HG02798 (cell line): ENCODE results near the gene DLK1.

Experiments used
- ATAC-seq: cut with Tn5 transposase; IDR thresholded peaks from one replicate; pipeline ENCODE4 v1.9.1; 2021; ENCODE audit warnings: mild to moderate bottlenecking; ENCODE audit not compliant: unreplicated experiment, poor library complexity

DLK1 gene

DNA sequence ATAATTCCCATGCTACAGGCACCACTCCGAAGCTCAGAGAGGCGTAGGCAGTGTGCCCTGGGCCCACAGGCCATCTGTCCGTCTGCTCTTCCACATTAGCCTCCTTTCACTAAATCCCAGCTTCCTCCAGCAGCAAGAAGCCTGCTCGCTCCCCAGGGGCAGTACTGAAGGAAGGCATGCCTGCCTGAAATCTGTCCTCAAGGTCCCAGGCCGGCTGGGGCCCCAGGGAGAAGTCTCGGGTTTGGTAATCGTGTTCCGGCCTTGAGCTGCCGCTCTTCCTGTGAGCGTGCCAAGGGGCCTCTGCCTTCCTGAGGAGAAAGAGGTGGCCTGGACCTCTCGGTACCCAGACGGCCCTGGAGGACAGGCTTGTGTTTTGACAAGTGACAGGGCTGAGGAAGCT, 15.2 kb upstream of the DLK1 start:
- no peak for ATAC-seq

DNA sequence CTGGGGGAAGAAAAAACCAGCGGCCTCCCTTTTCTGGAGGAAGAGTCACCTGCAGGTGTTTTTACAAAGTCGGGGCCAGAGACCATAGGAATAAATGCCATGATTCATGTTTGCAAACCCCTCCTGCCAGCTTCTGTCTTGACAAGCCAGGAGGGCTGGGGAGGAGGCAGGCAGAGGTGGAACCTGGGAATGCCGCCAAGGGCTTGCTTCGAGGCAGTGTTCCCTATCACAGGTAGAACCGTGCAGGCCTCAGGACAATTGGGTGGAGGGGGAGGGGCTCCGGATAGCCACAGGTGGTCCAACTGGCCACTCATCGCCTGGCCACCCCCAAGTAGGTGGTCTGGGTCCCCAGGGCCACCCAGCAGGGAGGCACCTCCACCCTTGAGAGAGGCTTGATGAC, 14.2 kb upstream of the DLK1 start:
- ATAC-seq: no peak

DNA sequence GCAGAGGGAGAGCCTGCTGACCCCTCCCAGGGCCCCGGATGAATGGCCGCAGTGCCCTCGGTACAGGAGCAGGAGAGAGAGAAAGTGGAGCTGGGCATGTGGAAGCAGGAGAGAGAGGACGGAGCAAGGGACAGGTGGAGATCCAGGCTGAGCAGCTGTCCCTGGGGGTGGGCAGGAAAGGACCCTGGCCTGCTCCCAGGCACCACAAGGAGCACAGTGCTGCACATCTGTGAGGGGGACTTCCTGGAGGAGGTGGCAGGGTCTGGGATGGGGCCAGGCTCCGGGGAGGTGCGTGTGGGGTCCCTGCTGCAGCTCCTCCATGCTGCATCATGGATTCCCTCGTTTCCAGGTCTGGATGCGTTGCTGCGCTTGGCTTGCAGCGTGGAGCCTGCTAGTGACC, 13.0 kb upstream of the DLK1 start:
- ATAC-seq: no peak

DNA sequence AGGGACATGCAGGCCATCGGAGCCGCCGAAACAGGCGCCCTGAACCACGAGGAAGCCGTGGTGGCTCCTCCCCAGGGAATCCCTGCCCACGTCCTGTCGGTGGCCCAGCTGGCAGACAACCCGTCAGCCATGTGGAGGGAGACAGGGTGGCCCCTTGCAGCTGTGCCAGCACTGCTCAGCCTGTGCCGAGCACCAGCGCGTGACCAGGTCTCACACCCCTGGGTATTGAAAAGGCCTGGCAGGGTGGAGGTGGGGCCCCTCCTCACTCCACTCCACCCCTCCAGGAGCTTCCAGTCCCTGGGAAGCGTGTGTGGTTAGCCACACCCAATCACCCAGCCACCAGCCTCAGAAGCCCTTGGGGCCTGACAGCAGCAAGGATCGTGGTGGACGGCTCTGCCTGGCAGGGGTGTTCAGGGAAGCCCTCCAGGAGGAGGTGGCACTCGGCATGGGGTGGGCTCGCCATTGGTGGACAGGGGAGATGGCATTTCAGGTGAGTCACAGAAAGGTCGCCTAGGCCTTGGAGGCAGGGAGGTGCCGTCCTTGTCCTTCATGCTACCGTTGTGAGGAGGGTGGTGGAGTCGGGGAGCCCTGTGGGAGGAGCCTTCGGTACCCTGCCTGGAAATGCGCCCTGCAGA, 12.3 kb upstream of the DLK1 start:
- ATAC-seq: no peak

DNA sequence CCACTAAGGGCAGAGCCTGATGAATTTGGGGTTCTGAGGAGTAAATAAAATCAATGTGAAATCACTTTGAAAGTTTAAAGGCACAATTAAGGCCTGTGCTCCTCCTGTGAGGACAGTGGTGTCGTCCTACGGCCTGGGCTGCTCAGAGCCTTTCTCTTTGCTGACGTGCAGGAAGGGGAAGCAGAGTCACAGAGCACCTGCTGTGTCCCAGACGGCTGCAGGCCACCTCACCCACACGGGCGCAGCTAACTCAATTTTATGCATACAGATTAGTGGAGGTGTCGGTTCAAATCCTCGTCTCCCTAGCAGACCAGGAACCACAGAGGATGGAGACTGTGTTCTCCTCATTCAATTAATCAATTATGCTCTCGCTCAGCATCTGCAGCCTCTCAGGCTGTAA, 11.4 kb upstream of the DLK1 start:
- ATAC-seq: no peak

DNA sequence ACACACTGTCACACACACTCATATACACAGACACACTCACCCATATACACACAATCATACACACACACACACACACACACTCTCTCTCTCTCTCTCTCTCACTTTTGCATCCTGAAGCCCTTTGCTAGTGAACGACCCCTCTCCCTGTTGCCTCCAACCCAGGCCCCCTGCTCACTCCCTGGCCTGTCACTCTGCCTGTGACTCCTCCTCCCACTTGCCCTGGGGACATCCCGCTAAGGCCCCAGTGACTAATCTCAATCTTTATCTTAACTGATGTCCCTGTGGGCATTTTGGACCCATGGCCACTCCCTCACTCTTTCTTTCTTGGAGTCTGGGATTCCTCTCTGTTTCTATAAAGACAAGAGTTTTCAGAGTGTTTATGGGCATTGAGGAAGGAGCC, 10.9 kb upstream of the DLK1 start:
- no peak for ATAC-seq

DNA sequence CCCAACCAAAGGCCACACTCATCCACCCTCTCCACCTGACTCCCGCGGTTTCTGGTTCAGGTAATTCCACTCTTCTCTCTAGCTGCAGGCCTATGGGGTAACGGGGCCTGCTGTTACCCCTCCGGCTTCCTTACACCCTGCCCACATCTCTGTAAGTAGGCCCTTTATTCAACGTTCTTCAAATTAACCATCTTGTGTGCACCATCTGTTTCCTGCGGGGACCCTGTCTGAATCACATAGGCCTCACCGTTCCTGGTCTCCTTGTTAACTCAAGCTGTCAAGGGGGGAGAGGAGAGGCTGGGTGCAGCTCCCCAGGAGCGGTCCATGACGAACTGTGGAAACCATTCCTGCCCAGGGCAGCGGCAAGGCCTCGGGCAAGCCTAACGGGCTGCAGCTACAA, 9.3 kb upstream of the DLK1 start:
- ATAC-seq: no peak

DNA sequence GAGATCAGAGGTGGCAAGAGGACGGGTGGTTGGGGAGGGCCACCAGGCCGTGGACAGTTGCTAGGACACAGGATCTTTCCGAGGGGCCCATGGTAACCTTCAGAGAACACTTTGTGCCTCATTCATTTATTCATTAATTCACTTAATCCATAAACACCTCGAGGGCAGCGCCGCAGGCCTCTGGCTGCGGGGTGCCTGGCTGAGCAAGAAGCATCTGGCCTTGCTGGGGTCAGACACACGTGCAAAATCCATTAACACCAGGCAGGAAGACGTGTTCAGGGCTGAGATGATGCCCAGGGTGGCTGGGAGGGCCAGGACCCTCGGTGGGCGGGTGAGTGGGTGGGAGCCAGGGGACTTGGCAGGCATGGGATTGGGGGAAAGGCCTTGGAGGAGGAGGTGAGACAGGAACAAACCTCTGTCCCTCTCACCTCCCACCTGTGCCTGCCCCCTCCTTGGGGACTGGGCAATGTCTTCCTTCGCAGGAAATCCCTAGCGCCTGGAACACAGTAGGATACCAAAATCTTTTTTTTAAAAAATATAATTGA, 6.6 kb upstream of the DLK1 start:
- ATAC-seq: no peak

DNA sequence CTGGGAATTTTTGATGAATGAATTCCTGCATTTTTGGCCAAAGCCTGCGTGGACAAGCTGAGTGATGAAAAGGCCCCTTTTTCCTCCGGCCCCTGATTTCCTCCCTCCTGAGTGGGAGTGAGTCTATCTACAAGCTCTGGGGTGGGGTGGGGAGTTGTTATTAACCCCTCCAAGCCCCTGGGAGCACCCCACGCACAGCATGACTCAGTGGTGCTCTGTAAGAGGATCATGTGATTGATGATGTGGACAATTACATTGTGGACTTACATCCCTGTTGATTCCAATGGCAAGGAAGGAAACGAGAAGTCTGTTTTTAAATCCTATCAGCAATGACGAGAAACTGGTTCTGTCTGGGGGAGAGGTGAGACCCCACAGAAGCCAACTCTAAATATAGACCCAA, 5.1 kb upstream of the DLK1 start:
- no peak for ATAC-seq

DNA sequence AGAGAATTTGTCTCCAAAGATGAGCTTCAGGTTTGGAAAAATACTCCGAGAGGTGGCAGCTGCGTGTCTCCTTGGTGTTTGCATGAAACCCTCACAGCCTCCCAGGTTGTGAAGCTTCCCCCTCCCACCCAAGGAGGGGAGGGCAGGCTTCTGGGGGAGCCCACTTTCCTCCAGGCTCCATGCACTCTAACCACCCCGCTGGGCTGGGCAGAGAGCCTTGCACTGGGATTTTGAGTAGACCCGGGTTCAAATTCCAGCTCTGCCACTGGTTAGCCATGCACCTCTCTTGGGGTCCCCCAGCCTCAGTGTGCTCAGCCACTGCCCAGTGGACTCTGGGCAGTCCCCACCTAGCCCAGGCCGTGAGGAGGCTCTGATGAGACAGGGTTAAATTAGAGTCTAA, 4.3 kb upstream of the DLK1 start:
- ATAC-seq: no peak

DNA sequence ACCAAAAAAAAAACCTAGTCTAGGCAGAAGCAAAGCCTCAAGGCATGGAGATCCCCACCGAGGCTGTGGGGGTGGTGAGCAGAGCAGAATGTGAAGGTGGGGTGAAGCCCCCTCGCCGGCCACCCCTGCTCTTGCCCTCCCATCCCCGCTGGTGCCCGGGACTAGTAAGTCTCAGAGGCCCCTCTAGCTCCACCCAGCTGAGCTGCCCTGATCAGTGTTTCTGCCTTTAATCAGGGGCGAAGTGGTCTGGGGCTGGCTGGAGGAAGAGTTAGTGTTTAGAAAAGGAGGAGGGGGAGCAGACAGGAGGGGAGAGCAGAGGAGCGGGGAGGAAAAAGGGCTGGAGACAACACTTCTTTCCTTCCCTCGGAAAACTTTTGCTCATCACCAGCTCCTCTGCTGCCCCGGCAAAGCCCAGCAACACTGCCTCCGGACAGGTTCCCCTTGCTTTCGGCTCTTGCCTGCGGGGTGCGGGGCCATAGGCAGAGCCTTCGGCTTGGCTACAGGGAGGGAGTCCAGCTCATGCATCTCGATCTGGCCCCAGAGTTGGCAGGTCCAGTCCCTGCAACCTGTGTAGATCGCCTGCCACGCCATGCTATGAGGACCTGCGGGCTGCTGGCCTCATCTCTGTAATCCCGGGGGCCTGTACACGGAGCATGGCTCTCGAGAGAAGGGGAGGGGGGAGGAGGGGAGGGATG, 3.4 kb upstream of the DLK1 start:
- ATAC-seq: no peak

DNA sequence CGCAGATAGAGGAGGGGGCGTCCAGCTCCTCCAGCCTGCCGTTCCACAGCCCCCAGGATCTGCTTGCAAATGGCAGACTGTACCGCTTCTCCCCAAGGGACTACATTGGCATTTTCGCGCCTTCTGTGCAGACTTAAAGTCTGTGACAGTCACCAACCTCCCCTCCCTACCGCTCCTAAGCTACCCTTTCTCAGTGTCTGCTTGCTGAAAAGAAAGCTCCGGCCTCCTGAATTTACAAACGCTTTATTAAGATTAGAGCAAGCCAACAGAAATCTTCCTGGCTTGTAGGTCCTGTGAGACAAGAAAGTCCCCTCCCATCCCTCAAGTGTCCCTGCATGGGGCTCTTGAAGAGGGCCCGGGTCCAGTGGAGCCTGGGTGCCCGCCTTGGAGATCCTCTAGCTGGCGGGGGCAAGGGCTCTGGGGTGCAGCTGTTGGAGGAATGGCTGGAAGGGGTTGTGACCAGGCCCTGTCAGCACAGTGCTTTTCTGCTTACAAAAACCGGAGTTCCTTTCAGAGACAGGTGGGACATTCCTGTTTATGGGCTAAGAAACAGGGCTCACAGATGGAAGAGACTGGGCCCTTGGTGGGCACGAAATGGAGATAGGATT, 2.8 kb upstream of the DLK1 start:
- ATAC-seq: no peak

DNA sequence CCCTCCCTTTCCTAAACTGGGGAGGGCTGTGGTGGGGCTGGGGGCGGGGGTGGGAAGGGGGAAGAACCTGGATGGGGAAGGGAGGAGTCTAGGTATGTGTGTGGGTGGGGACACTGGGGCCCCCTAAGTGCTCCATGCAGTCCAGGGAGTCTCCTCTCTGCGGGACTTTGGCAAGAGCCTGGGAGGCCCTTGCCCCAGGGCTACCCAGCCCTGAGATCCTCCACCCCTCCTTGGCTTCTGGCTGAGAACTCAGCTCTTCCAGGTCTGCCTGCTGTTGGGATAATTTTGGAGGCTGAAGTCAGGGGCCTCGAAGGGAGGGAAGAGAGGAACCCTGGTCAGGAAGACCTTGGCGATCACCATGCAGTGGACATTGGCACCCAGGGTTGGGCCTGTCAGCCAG, 2.2 kb upstream of the DLK1 start:
- ATAC-seq: no peak

DNA sequence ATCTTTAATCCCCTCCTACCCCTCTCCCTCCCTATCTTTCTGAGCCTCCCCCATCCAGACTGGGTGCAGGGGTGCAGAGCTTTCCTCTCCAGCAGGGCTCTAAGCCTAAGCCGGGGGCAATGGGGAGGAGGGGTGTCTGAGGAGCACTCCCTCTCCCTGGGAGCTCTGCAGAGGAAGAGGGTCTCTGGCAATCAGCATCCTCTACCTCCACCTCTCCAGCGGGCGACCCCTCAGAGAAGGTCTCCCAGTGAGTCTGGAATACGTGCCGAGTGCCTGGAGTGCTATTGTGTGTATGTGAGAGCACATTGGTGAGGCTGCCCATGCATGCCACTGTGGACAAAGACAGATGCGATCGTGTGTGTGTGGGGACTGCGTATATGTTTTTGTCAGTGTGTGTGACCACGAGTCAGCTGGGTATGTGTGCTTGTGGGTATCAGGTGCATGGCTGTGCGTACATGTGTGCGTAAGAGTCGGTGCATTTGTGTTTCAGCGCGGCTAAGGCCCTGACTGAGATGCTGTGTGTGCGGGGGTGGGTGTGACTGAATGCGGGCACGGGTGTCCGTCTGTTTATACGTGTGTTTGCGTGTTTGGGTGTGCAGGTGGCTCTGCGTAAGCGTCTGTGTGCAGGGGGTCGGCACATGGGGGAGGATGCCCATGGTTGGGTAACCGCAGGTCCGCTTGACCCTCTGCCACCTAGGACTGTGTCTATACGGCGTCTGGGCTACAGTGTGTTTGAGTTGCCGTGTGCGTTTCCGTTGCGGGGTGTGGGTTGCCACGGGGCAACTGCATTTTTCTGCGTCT, 905 bp upstream of the DLK1 start:
- no peak for ATAC-seq

DNA sequence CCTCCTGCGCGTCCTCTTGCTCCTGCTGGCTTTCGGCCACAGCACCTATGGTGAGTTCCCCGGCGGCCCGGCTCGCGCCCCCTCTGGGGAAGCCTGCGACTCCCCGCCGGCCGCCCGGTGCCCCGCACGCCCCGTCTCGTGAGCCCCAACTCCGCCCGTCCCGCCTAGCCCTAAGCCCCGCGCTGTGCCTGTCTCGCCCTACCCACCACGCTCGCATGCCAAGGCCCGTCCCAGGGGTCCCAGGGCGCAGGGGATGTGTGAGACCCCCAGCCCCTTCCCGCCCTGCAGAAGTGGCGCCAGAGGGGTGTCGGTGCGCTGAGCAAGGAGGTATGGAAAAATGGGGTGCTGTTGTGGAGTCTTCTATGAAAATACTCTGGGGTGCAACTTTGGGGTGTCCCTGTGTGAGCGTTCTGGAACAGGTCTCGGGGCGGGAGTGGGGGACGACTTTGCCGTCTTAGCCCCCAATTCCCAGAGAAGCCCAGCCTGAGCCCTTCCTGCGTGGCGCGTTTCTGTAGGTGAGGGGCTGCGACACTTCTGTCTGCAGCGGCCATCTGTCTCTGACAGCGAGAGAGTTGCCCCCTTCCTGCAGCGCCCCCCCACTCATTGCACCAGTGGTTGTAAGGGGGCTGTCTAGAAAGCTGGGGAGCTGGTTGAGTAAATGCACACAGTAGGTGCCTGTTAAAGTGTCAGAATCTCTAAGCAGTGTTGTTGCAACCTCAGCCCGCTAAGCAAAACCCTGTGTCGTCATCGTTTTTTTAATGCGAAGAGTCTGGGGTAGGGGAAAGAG, 587 bp downstream of the DLK1 start:
- ATAC-seq: no peak

DNA sequence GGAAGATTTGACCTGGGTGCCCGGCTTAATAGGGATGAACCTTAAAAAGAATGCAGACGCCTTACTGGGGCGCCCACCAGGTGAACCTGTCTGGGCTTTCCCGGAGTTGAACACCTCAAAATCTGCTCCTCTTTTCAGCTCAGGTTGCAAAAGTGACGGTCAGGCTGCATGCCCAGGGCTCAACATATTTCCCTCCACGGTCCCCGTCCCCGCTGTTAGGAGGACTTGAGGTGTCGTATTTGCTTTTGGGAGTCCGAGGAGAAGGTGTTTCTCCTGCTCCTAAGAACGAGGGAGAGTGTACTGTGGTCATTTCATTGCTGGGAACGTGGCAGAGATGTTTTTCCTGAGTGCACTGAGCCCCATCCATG, 1.2 kb downstream of the DLK1 start:
- ATAC-seq: no peak

DNA sequence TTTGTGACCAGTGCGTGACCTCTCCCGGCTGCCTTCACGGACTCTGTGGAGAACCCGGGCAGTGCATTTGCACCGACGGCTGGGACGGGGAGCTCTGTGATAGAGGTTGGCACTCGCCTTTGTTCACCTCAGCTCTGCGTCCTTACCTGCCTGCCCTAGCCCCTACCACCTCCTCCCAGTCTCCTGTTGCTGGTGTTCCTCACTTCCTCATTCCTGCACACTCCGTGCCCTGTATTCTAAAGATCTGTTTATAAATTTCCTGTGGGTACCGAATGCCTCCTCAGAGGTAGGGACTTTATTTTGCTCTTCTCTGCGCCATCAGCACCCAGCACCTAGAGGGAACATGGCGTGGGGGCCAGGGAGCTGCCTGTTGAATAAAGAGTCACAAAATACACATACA, 2.3 kb downstream of the DLK1 start:
- ATAC-seq: no peak

DNA sequence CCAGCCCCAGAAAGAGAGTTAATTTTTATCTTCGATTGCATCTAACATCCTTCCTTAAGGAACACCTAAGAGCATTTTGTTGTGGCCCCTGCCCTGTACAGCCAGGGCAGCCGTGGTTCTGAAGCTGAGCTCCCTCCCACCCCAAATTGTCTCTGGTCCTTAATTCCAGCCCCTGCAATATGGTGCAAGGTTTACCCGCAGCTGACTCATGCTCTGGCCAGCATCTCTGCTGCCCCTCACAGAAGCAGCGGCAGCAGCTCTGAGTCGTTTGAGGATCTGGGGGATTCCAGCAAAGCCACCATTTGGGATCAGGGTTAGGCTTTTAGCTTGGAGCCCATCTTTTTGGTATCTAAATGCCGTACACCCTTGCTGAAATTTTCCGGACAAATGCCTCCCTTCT, 3.3 kb downstream of the DLK1 start:
- ATAC-seq: no peak

DNA sequence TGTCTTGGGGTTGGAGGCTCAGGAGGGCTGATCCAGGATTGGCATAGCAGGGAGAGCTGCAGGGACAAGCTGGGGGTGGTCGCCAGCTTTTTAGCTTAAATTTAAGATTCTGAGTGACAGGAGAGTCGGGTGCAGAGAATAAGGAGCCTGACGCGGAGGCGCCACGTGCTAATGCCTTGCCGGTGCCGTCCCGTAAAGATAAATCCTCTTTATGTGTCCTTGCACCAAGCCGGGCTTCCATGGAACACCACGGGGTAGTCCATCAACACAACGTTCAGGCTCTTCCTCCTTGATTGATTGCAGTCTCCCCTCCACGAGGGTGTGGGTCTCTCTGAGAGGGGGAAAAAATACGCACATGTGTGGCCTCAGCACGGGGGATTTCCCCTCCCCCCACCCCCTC, 3.9 kb downstream of the DLK1 start:
- ATAC-seq: no peak

DNA sequence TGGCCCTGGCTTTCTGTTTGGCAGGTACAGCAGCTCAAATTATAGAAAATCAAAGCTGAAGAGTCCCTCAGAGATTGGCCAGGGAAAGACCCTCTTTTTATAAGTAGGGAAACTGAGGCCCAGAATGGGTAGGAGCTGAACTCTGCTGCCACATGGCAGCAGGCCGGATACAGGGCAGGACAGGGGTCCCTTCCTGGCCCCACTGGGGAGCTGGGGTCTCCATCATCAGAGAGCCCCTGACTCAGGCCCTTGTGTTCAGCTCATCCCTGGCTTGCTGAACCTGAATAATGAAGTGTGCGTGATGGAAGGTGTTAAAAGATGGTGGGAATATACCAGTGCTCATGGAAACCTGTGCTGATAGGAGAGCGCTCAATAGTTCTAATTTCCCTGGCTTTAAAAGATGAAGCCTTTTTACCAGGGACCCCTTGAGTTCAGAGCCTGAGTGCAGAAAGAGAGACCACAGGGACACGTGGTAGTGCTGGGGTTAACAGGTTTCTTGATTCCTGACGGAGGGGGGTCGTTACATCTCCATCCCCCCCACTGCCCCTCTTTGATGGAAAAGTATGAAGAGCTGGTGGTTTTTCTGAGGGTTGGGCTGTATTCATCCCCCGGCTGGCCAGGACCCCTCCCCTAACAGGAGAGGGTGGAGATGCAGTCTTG, 4.4 kb downstream of the DLK1 start:
- no peak for ATAC-seq
